Glomerular endothelial cell (primary cell): ENCODE data around the gene ZNF740. TPM values are rescaled to one million over a fixed set of nuclear protein-coding genes. Genes with fewer than 3 reads are reported as not detected.

Experiments
- DNase-seq: peaks from one replicate; pipeline ENCODE4 v3.0.0-alpha.2; 2011; ENCODE audit warnings: low read depth, low spot score; ENCODE audit errors: extremely low read depth
- total RNA-seq: library from RNA; depleted of rRNA; stranded (reverse); fragments of >200 nt; gene quantifications from 2 replicates; pipeline ENCODE4 v1.2.3, GENCODE V29; 2015

The ZNF740 gene
- total RNA-seq, 1 donor from 2014 or later = 9.2 TPM

- no peak for DNase-seq
Measured at GRCh38 chr12:53224897-53225634, 44.5 kb downstream of the ZNF740 start.

DNA sequence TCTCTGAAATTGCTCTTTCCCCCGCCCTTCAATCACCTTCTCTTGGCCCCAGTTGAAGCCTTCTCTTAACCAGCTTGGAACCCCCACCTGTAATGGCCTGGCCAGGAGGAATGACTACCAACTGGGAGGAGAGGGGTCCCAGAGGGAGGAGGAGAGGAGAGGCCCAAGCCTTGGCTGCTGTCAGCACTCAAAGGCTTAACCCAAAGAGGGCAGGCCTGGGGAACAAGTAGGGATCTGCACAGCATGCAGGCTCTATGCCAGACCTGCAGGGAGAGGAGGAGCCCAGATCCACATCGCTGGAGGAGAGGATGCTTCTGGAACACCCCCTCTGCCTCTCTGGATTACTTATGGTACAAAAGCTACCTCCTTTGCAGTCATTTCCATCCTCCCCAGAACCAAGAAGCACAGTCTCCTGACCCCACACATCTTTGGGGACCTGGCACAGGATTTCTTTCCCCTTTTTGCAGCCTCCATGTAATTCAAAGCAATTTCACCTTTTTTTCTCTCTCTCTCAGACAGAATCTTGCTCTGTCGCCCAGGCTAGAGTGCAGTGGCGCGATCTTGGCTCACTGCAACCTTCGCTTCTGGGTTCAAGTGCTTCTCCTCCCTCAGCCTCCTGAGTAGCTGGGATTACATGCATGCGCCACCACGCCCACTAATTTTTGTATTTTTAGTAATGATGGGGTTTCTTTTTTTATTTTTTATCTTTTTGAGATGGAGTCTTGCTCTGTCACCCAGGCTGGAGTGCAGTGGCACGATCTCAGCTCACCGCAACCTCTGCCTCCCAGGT, 45.3 kb downstream of the ZNF740 start:
- DNase-seq = no peak

DNA sequence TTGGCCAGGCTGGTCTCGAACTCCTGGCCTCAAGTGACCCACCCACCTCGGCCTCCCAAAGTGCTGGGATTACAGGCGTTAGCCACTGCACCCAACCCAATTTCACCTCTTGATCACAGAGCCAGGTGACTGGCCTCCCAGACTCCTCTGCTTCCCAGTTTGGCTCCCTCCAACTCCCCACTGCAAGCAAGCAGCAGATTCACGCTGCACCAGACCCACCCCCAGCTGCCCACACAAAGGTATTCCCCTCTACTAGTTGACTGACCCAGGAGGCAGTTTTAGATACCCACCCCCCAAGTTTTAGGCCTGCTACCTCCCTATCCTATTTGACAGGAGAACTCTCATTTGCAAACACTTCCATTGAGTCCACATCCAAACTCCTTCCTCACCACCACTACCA, 46.3 kb downstream of the ZNF740 start:
- no peak for DNase-seq

- no peak for DNase-seq
Measured at GRCh38 chr12:53227341-53227740, 46.8 kb downstream of the ZNF740 start.

DNA sequence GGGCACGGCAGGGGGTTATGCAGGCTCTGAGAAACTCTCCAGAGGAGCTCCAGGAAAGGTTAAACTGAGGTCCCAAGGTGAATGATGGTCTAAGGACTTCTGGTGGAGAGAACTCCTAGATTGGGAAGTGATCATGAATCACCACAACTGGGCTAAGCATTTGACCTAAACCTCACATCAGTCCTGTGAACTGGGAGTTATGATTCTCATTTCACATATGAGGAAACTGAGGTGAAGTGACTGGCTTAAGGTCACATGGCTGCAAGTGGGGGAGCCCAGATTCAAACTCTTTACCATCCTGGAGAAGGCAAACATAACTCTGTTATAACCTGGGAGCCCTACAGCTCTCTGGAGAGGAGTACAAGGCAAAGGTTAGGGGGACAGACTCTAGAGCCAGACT, 47.3 kb downstream of the ZNF740 start:
- DNase-seq = no peak

DNA sequence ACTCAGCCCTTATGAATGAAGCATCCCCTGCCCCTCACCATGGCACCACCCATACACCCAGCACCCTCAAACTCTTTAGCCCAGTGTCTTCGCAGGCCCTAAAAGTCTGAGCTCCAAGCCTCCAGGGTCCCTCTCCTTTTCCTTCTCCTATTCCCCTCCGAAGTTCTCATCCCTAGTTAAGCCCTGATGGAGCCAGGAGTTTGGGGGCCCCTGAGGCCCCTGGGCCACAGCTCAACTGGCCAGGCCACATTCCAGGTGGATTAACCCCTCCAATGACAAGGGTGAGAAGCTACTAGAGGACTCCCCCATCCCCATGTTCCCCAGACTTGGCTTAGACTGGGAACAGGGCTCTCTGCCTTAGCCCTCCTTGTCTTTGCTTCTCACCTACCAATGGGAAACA, 48.9 kb downstream of the ZNF740 start:
- no peak for DNase-seq

GRCh38 chr12:53230108-53230845, 49.8 kb downstream of the ZNF740 start:
- DNase-seq = no peak

DNA sequence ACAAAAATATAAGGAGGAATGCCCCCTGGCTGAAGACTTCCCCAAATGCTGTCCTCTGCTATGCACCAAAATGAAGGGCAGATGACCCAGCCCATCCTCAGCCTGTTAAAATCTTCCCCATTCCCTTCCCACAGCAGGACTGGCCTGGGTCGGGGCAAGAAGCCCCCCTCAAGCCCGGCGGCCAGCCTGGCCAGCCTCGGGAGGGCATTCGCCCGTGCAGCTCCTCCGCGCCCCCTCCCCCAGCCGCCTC, 51.1 kb downstream of the ZNF740 start:
- DNase-seq = no peak

DNA sequence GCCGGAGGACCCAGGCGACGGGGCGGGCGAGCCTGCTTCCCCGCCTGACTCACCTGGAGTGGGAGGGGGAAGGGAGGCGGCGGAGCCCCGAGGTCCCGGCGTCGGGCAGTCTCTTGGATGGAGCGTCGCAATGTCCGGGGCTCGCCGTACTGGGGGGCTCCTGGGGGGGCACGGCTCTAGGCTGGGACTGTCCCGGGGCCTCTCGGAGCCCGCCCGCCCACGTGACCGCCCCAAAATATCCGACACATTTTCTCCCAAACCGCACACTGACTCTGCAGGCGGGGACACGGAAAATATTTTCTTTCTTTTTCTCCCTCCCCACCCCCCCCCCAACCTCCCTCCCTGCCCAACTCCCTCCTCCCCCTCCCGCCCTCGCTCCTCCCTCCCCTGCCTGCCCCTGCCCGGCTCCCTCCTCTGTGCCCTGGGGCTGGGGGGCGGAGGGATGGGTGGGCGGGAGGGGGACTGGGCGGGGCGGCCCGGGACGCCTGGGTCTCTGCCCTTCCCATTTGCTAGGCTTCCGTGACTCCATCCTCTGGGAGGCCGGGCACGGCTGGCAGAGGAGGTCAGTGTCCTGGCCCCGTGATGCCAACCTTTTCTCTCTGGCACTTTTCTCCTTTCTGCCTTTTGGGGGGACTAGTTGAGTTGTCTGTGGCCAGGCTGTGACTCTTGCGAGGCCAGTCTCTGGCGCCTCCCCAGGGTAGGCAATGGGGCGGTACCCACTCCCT, 51.6 kb downstream of the ZNF740 start, which contains the start of gene RARG:
RARG (minus strand) TSS at position 289 of the 725 bp plus-strand sequence. CDS start 4,664 bp downstream, outside the sequence.
- DNase-seq = no peak

- DNase-seq = no peak
Measured at GRCh38 chr12:53232646-53233461, 52.3 kb downstream of the ZNF740 start.

GRCh38 chr12:53233671-53234121, 53.2 kb downstream of the ZNF740 start:
- DNase-seq = no peak

GRCh38 chr12:53234271-53234914, 53.9 kb downstream of the ZNF740 start:
- no peak for DNase-seq

- DNase-seq = no peak
Measured at GRCh38 chr12:53235164-53235563, 54.6 kb downstream of the ZNF740 start.

DNA sequence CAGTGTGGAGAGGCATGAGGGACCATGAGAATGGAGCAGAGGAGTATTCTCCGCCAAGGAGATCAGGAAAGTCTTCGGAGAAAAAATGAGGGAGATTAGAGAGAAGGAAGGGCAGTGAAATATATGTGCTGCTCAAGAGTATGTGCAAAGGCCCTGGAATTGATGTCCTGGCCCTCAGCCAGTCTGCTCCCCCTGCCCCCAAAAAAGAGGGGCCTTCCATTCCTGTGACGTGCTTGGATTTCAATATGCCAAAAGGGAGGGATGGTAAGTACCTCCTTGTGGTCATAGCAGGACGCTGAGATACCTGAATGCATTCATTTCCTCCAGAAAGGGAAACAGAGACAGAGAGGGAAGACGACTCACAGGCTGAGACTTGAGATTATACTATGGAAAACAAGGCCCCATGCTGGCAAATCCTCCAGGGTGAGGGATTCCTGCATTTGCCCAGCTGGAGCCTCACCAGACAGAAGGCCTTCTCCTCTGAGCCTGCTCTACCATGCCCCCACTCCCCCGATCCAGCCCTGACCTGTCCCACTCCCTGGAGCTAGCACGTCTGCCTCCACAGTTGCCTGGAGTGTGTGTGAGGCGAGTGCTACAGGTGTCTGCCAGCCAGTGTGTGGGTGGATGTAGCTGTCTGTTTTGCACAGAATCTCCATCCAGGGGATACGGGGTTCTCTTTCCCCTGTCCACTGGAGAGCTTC, 55.4 kb downstream of the ZNF740 start:
- no peak for DNase-seq

DNA sequence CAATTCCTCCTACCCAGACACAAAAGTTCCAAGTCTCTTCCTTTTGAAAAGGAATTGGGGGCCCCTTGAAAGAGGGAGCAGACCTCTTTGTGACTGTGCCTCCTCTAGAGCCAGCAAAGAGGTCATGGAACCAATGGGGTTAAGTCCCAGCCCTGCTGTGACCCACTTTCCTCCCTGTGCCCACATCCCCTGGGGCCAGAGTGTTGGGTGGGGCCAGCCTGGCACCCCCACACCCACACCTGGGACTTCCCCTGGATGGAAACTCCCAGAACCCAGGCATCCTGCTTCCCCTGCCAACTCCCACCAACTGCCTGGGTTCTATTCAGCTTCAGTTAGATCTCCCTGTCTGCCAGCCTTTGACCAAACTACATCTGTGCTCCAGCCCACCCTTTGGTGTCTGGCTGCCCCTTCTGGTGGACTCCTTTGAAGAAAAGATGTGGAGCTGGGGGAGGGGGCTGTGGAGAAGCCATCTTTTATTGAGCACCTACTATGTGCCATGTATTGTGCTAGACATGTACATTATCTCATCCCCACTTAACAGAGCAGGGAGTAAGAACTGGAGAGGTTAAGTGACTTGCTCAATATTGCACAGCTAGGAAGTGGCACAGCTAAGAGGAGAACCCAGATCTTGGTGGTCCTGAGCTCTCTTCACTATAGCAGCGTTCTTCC, 56.1 kb downstream of the ZNF740 start:
- DNase-seq = no peak

- DNase-seq = no peak
Measured at GRCh38 chr12:53239643-53240258, 59.2 kb downstream of the ZNF740 start.

DNA sequence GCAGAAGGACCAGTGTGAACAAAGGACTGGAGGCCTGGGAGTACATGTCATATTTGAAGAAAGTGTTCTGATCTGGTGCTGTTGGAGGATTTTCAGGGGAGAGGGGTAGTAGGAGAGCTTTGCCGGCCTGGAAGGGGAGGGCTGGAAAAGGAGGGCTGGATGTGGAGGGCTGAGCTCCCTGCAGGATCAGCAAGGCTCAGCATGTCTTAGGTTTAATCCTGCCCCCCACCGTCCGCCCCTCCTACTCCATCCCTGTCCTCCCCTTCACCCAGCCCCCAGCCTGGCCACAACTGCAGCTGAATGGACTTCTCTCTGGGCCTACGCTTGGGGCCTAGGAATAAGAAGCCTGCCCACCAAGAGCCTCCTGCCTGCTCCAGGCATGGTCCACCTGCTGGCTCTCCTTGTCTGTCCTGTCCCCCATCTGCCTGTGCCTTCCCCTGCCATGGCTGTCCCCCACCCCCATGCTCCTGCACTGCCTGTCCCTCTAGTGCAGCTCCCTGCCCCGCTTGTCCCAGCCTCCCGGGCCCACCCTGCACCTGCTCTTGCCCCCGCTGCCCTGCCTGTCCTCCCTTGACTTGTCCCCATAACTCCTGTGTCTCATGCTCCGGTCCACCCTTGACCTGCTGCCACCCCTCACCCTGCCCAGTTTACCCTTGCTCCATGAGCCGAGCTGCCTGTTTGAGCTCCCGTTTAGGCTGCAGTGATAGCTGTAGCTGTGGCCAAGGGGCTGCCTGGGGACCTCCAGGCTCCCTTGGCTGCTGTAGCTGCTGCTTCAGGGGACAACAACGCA, 61.3 kb downstream of the ZNF740 start:
- no peak for DNase-seq
